Measurements from ENCODE around the gene CES2.

DNA sequence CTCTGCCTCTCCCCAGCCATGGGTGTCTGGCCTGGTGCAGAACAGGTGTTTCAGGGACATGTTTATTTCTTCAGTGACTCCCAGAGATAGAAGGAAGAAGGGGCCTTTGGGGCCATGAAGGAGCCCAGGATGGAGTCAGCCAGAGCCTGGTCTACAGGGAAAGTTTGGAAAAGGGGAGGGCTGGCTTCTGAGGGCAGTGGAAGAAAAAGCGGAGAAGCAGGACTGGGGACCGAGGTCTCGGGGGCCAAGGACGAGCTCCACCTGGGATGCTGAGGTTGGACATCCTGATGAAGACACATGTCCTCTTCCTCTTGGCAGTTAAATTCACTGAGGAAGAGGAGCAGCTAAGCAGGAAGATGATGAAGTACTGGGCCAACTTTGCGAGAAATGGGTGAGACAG, 7.7 kb downstream of the CES2 start:
- TF ChIP-seq POLR2A (IDR thresholded peaks at IDR 0.05) (no peak), CTCF (IDR thresholded peaks at IDR 0.05) (no peak)

All from thyroid gland (tissue), 4 donors.